ENCODE data around the gene REEP6. TPM values are rescaled to one million over a fixed set of nuclear protein-coding genes. Genes with fewer than 3 reads are reported as not detected.
A peak's percentile ranks its signal among the peaks of the same experiment; 100 is the strongest.

Gene REEP6
- total RNA-seq, 1 donor from 2014 or later: 0.26 TPM

DNA sequence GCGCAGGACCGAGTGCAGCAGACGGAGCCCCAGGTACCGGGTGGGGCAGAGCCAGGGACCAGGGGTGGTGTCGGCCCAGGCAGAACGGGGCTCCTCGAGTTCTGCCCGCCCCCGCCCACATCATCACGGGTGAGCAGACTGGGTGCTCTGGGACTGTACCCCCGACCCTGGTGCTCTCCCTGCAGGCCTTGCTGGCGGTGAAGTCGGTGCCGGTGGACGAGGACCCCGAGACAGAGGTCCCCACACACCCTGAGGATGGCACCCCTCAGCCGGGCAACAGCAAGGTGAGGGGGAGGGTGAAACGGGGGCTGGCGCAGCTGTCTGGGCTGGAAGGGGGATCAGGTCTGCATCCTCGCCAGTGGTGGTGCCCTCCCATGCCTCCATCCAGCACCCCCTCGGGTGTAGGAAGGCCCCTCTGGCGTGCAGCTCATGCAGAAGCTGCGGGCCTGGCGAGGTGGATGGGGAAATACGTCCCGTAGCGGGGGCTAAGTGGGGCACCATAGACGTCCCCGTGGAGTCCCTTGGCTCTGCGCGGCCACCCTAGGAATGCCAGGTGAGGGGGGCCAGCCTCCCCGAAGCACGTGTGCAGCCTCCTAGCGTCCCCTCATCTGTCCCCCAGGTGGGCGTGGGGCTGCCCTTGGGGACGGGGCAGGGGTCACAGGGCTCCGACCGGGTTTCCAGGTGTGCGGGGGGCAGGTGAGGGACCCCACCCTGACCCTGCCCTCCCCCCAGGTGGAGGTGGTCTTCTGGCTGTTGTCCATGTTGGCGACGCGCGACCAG lies 34.7 kb upstream of the REEP6 start:
- DNase-seq (ENCODE audit: low read depth in 2 of 2): no peak

DNA sequence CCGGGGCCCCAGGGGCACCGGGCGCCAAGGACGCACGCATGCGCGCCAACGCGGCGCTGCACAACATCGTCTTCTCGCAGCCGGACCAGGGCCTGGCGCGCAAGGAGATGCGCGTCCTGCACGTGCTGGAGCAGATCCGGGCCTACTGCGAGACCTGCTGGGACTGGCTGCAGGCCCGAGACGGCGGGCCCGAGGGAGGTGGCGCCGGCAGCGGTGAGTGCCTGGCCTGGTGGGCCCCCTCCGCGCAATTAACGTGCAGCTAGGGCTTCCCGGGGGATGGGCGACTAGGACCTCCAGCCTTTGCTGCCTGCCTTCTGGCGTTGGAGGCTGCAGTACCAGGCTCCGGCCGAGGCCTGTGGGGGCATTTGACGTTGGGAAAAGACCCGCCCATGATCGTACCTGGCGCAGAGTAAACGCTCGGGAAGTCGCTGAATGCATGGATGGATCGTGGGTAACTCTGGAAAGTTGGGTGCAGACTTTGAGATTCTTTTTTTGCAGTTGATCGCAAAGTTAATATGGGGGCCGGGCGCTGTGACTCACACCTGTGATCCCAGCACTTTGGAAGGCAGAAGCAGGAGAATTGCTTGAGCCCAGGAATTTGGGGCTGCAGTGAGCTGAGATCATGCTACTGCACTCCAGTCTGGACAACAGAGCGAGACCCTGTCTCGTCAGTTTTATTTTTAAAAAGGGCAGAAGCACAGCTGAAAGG lies 33.8 kb upstream of the REEP6 start:
- no peak for DNase-seq (ENCODE audit: low read depth in 2 of 2)

DNA sequence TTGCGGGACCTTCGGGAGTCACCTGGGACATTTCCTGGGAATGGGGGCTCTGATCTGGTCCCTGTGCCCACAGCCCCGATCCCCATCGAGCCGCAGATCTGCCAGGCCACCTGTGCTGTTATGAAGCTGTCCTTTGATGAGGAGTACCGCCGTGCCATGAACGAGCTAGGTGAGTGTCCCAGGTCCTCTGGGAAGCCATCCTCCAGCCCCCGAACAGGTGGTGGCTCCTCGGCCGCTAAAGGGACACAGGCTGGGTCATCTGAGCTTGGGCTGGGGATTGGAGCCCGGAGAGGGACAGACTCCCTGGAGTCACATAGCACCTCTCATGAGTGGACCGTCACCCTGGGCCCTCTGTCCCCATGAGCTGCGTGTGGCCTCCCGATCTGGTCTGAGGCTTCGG lies 33.1 kb upstream of the REEP6 start:
- DNase-seq (ENCODE audit: low read depth in 2 of 2): no peak

DNA sequence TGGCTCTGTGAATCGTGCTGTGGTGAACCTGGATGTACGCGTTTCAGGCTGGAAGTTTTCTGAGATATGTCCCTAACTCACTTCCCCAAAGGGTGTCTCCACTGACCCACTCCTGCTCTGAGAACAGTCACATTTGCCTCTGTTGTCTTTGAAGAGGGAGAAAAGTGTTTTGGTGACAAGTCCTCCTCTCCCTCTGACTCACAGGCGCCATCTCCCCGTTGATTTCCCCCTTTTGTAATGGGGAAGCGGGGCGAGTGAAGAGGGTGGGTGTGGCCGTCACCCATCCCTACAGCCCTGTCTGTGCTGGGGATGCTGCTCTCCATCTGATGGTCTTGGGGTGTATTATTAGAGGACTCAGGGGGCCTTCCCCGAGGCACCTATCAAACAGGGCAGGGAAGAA lies 31.5 kb upstream of the REEP6 start:
- no peak for DNase-seq (ENCODE audit: low read depth in 2 of 2)

DNA sequence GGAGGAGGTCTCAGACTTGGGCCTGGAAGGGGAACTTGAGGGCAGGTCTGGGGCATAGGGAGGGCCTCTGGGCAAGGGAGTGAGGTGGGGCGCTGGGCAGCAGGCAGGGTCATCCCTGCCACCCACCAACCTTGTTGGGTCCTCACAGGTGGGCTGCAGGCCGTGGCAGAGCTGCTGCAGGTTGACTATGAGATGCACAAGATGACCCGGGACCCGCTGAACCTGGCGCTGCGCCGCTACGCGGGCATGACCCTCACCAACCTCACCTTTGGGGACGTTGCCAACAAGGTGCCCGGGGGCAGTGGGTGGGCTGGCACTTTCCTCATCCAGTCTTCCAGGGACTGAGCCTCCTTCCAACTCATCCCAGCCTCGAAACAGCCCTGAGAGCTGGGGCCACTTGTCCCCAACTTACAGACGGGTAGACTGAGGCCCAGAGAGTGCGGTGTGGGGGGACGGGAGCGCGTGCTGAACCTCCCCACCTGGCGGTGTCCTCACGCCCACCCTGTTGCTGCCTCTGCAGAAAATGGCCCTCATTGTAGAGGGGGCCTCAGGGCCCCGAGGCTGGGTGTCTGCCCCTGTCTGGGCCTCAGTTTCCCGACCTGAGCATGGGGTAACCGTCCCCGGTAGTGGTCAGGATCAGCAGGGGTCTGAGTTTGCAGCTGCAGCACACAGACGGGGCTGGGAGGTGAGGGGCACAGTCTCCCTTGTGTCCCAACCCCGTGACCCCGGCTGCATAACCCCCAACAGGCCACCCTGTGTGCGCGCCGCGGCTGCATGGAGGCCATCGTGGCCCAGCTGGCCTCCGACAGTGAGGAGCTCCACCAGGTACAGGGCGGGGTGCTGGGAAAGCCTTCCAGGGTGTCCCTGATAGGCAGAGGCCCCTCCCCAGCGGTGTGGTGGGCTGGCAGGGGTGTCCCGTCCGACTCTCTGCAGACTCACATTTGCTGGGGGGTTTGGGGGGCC lies 30.7 kb upstream of the REEP6 start:
- no peak for DNase-seq (ENCODE audit: low read depth in 2 of 2)

DNA sequence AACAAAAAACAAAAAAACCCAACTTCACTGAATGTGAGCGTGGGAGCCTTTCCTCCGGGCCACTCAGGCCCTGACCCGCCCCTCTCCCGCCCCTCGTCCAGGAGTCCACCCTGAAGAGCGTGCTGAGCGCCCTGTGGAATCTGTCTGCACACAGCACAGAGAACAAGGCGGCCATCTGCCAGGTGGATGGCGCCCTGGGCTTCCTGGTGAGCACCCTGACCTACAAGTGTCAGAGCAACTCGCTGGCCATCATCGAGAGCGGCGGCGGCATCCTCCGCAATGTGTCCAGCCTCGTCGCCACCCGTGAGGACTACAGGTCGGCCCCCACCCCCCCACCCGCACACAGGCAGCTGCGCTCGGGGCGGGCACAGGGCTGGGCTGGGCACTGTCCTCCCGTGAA lies 29.1 kb upstream of the REEP6 start:
- DNase-seq (ENCODE audit: low read depth in 2 of 2): no peak

DNA sequence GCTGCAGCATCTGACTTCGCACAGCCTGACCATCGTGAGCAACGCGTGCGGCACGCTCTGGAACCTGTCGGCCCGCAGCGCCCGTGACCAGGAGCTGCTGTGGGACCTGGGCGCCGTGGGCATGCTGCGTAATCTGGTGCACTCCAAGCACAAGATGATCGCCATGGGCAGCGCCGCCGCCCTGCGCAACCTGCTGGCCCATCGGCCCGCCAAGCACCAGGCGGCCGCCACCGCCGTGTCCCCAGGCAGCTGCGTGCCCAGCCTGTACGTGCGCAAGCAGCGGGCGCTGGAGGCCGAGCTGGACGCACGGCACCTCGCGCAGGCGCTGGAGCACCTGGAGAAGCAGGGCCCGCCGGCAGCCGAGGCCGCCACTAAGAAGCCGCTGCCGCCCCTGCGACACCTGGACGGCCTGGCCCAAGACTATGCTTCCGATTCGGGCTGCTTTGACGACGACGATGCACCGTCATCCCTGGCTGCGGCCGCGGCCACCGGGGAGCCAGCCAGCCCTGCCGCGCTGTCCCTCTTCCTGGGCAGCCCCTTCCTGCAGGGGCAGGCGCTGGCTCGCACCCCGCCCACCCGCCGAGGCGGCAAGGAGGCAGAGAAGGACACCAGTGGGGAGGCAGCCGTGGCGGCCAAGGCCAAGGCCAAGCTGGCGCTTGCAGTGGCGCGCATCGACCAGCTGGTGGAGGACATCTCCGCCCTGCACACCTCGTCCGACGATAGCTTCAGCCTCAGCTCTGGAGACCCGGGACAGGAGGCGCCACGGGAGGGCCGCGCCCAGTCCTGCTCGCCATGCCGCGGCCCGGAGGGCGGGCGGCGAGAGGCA lies 25.6 kb upstream of the REEP6 start:
- peak in 1 of 2 donors; percentile 63 for DNase-seq (ENCODE audit: low read depth in 2 of 2)

DNA sequence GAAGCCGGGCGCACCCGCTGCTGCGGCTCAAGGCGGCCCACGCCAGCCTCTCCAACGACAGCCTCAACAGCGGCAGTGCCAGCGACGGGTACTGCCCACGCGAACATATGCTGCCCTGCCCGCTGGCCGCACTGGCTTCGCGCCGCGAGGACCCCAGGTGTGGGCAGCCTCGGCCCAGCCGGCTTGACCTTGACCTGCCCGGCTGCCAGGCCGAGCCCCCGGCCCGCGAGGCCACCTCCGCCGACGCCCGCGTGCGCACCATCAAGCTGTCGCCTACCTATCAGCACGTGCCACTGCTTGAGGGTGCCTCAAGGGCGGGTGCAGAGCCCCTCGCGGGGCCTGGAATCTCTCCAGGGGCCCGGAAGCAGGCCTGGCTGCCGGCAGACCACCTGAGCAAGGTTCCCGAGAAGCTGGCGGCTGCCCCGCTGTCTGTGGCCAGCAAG lies 24.9 kb upstream of the REEP6 start:
- no peak for DNase-seq (ENCODE audit: low read depth in 2 of 2)

DNA sequence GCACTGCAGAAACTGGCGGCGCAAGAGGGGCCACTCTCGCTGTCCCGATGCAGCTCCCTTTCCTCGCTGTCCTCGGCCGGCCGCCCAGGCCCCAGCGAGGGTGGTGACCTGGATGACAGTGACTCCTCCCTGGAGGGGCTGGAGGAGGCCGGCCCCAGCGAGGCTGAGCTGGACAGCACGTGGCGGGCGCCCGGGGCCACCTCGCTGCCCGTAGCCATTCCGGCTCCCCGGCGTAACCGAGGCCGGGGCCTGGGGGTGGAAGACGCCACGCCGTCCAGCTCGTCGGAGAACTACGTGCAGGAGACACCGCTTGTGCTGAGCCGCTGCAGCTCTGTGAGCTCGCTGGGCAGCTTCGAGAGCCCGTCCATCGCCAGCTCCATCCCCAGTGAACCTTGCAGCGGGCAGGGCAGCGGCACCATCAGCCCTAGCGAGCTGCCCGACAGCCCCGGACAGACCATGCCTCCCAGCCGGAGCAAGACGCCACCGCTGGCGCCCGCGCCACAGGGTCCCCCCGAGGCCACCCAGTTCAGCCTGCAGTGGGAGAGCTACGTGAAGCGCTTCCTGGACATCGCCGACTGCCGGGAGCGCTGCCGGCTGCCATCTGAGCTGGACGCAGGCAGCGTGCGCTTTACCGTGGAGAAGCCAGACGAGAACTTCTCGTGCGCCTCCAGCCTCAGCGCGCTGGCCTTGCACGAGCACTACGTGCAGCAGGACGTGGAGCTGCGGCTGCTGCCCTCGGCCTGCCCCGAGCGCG lies 24.3 kb upstream of the REEP6 start:
- no peak for DNase-seq (ENCODE audit: low read depth in 2 of 2)

DNA sequence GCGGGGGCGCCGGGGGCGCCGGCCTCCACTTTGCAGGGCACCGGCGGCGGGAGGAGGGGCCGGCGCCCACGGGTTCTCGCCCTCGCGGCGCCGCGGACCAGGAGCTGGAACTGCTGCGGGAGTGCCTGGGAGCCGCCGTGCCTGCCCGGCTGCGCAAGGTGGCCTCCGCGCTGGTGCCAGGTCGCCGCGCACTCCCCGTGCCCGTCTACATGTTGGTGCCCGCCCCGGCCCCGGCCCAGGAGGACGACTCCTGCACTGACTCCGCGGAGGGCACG lies 23.8 kb upstream of the REEP6 start:
- DNase-seq (ENCODE audit: low read depth in 2 of 2): no peak

DNA sequence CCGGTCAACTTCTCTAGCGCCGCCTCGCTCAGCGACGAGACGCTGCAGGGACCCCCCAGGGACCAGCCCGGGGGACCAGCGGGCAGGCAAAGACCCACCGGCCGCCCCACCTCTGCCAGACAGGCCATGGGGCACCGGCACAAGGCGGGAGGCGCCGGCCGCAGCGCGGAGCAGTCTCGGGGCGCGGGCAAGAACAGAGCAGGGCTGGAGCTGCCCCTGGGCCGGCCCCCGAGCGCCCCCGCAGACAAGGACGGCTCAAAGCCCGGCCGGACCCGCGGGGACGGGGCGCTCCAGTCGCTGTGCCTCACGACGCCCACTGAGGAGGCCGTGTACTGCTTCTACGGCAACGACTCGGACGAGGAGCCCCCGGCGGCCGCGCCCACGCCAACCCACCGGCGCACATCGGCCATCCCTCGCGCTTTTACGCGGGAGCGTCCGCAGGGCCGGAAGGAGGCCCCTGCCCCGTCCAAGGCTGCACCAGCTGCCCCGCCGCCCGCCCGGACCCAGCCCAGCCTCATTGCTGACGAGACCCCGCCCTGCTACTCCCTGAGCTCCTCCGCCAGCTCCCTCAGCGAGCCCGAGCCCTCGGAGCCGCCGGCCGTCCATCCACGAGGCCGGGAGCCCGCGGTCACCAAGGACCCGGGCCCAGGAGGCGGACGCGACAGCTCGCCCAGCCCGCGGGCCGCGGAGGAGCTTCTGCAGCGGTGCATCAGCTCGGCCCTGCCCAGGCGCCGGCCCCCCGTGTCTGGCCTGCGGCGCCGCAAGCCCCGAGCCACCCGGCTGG lies 23.3 kb upstream of the REEP6 start:
- no peak for DNase-seq (ENCODE audit: low read depth in 2 of 2)

DNA sequence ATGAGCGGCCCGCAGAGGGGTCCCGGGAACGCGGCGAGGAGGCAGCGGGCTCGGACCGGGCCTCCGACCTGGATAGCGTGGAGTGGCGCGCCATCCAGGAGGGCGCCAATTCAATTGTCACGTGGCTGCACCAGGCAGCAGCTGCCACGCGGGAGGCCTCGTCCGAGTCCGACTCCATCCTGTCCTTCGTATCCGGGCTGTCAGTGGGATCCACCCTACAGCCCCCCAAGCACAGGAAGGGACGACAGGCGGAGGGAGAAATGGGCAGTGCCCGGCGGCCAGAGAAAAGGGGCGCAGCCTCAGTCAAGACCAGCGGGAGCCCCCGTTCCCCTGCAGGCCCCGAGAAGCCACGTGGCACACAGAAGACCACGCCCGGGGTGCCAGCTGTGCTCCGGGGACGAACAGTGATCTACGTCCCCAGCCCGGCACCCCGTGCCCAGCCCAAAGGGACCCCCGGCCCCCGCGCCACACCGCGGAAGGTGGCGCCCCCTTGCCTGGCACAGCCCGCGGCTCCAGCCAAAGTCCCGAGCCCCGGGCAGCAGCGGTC lies 22.6 kb upstream of the REEP6 start:
- DNase-seq (ENCODE audit: low read depth in 2 of 2): no peak

DNA sequence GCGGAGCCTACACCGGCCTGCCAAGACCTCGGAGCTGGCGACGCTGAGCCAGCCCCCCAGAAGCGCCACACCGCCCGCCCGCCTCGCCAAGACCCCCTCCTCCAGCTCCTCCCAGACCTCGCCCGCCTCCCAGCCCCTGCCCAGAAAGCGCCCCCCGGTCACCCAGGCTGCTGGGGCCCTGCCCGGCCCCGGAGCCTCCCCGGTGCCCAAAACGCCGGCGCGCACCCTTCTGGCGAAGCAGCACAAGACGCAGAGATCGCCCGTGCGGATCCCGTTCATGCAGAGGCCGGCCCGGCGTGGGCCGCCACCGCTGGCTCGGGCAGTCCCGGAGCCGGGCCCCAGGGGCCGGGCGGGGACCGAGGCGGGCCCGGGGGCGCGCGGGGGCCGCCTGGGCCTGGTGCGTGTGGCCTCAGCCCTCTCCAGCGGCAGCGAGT lies 22.1 kb upstream of the REEP6 start:
- no peak for DNase-seq (ENCODE audit: low read depth in 2 of 2)

DNA sequence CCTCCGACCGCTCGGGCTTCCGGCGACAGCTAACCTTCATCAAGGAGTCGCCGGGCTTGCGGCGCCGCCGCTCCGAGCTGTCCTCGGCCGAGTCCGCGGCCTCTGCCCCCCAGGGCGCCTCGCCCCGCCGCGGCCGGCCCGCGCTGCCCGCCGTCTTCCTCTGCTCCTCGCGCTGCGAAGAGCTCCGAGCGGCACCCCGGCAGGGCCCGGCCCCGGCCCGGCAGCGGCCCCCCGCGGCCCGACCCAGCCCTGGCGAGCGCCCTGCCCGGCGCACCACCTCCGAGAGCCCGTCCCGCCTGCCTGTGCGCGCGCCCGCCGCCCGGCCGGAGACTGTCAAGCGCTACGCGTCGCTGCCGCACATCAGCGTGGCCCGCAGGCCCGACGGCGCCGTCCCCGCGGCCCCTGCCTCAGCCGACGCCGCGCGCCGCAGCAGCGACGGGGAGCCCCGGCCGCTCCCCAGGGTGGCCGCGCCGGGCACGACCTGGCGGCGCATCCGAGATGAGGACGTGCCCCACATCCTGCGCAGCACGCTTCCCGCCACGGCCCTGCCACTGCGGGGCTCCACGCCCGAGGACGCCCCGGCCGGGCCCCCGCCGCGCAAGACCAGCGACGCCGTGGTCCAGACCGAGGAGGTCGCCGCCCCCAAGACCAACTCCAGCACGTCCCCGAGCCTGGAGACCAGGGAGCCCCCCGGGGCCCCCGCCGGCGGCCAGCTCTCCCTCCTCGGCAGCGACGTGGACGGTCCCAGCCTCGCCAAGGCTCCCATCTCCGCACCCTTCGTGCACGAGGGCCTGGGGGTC lies 21.5 kb upstream of the REEP6 start:
- DNase-seq (ENCODE audit: low read depth in 2 of 2): no peak

DNA sequence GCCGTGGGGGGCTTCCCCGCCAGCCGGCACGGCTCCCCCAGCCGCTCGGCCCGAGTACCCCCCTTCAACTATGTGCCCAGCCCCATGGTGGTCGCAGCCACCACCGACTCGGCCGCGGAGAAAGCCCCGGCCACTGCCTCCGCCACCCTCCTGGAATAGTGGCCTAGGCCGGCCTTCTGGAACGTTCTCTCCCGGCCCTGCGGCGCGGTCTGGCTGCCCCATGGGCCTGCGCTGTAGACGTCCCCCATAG lies 21.0 kb upstream of the REEP6 start:
- no peak for DNase-seq (ENCODE audit: low read depth in 2 of 2)

DNA sequence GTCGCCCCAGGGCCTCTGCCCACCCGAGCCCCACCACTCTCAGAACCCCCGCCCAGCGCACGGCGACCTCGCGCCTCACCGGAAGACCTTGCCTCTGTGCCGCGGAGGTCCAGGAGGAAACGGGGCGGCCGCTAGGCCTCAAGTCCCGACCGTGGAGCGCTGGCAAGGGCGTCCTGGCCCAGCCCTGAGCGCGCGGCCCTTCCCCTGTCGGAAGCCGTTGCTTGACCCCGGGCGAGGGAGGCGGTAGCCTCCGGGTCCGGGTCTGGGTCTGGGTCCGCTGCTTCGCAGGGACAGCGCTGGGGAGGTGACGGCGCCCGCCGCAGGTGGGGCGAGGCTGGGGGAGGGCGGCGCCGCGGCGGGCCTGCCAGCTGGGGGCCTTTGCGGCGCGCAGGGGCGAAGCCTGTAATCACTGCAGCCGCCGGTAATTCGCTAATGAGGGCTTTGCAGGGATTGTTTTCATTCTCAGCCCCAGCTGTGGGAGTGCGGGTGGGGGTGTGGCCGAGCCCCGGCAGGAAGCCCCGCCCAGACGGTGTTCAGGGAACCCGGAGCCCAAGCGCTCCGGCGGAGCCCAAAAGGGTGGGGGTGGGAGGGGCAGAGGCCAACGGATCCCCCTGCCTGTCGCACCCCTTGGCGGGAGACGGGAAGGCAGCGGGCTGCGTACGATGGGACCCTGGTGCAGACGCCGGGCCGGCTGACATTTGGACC lies 20.5 kb upstream of the REEP6 start:
- no peak for DNase-seq (ENCODE audit: low read depth in 2 of 2)

DNA sequence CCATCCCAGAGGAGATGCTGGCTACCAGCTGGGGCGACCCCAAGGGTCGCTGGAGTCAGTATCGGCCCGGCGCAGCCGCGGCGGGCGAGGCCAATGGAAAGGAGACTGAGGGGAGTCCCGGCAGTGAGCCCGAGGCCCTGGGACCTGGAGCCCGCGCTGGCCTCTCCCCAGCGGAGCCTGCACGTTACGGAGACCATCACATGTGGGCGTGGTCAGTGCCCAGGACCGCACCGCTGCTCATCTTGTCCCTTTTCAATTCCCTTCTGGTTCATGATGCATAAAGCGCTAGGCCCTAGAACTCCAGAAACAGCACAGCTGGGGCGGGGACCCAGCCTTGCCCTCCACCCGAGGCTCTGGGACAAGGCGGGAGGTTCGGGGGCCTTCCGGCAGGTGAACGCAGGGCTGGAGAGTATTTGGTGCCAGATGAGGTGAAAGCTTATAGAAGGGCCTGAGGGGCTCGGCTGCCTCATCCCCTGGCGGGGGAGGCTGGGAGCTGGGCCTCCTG lies 19.9 kb upstream of the REEP6 start:
- no peak for DNase-seq (ENCODE audit: low read depth in 2 of 2)

DNA sequence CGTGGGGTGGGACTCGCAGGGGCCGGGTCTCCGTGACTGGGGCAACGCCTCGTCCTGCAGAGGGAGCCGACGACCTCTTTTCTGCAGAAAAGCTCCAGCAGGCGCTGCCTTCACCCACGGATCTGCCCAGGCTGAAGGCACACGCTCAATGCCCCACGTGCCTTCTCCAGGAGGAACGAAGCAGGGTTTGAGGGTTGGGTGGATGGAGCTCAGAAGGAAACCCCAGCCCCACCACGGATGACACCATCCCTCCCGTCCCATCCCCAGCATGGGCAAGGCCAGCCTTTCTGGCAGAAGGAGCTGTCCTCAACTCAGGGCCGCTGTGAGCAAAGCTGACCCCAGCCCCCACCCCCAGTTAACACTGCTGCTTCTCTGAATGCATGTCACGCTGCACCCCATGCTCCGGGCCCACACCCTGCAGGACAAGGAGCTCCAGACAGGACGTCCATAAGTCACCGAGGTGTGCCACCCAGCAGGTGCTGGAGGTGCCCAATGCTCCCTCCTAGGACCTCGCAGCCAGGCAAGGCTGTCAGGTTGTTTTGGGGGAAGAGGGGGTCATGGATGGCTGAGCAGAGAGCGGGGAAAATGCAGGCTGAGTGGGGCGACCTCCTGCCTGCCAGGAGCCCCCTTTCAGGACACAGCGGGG lies 19.3 kb upstream of the REEP6 start:
- no peak for DNase-seq (ENCODE audit: low read depth in 2 of 2)
